H1 (cell line): ENCODE measurements around the gene CAVIN2. TPM values are rescaled to one million over a fixed set of nuclear protein-coding genes. Genes with fewer than 3 reads are reported as not detected.

Source experiments
- CTCF ChIA-PET: fragments of 300-600 bp; sonication (Branson Sonifier 250); formaldehyde crosslinking; loops from one replicate; lab custom pipeline; 2021; ENCODE audit not compliant: partially characterized antibody; lab: Charles Lee
- POLR2A ChIA-PET: fragments of 300-600 bp; sonication (Branson Sonifier 250); formaldehyde crosslinking; loops from one replicate; lab custom pipeline; 2021; ENCODE audit warnings: inconsistent platforms; ENCODE audit not compliant: partially characterized antibody; lab: Charles Lee
- DNase-seq, 2 experiments: peaks; one replicate each; pipeline versions ENCODE4 v3.0.0 to v3.0.0-alpha.2; 2010 to 2022; ENCODE audit warnings: low spot score in 2 of 2, low read depth in 1 of 2, mixed read lengths in 1 of 2
- FAIRE-seq: peaks from 2 replicates; lab custom pipeline; 2011; peaks lifted over from hg19 to GRCh38; lab: Jason Lieb, UNC
- H2AFZ ChIP-seq: 2 replicates; pipeline ENCODE4 v1.8.1; 2012; ENCODE audit warnings: low read length, inconsistent platforms
- H2AK5ac ChIP-seq: 2 replicates; pipeline ENCODE4 v1.6.1; 2013; ENCODE audit warnings: low read depth, low read length
- H2BK120ac ChIP-seq: replicated peaks from 2 replicates; pipeline ENCODE3; 2013; ENCODE audit warnings: low read depth, low read length, inconsistent platforms
- H2BK12ac ChIP-seq: 2 replicates; pipeline ENCODE4 v1.6.1; 2013; ENCODE audit warnings: low read depth, low read length
- H2BK15ac ChIP-seq: 2 replicates; pipeline ENCODE4 v1.6.1; 2013; ENCODE audit warnings: low read length
- H2BK20ac ChIP-seq: 2 replicates; pipeline ENCODE4 v1.6.1; 2013; ENCODE audit warnings: low read length
- H2BK5ac ChIP-seq: 2 replicates; pipeline ENCODE4 v1.6.1; 2013; ENCODE audit warnings: low read depth, low read length
- H3K14ac ChIP-seq: 2 replicates; pipeline ENCODE4 v1.6.1; 2013; ENCODE audit warnings: inconsistent platforms; ENCODE audit not compliant: insufficient read length
- H3K18ac ChIP-seq: 2 replicates; pipeline ENCODE4 v1.6.1; 2013; ENCODE audit warnings: low read length; ENCODE audit errors: extremely low read depth
- H3K23ac ChIP-seq: 2 replicates; pipeline ENCODE4 v1.6.1; 2013; ENCODE audit warnings: inconsistent platforms; ENCODE audit not compliant: insufficient read length
- H3K23me2 ChIP-seq: 2 replicates; pipeline ENCODE4 v1.6.1; 2013; ENCODE audit warnings: low read depth, low read length
- H3K27ac ChIP-seq: 2 replicates; pipeline ENCODE4 v1.6.1; 2011; ENCODE audit warnings: low read depth, low read length, inconsistent platforms
- H3K27me3 ChIP-seq, 4 experiments: replicated peaks in 1 of 4; 1 replicate in 1 of 4; 2 replicates in 3 of 4; pipeline versions ENCODE4 v1.6.1 to v1.8.1; 2011 to 2013; ENCODE audit warnings: low read length in 3 of 4, mild to moderate bottlenecking in 3 of 4, inconsistent platforms in 2 of 4, mixed read lengths in 2 of 4, moderate library complexity in 1 of 4; ENCODE audit not compliant: control insufficient read depth in 3 of 4, insufficient read depth in 3 of 4; ENCODE audit errors: extremely low read depth in 1 of 4
- H3K36me3 ChIP-seq, 4 experiments: 2 replicates each; pipeline versions ENCODE4 v1.6.1 to v1.8.1; 2011 to 2013; ENCODE audit warnings: mild to moderate bottlenecking in 4 of 4, low read length in 3 of 4, moderate library complexity in 2 of 4, control low read depth in 1 of 4, inconsistent platforms in 1 of 4; ENCODE audit not compliant: insufficient read depth in 4 of 4, control insufficient read depth in 2 of 4
- H3K4ac ChIP-seq: replicated peaks from 2 replicates; pipeline ENCODE3; 2013; ENCODE audit warnings: low read length, low read depth, mixed read lengths, inconsistent platforms; ENCODE audit not compliant: insufficient read length
- H3K4me1 ChIP-seq, 4 experiments: replicated peaks in 1 of 4; 1 replicate in 1 of 4; 2 replicates in 3 of 4; pipeline versions ENCODE4 v1.6.1 to v1.8.1; 2011 to 2013; ENCODE audit warnings: low read length in 3 of 4, inconsistent platforms in 2 of 4, mixed read lengths in 1 of 4; ENCODE audit not compliant: insufficient read depth in 4 of 4, control insufficient read depth in 3 of 4
- H3K4me2 ChIP-seq, 2 experiments: 2 replicates each; pipeline versions ENCODE4 v1.6.1 to v1.8.1; 2011 to 2013; ENCODE audit warnings: low read depth in 2 of 2, low read length in 2 of 2, control low read depth in 1 of 2, inconsistent platforms in 1 of 2, mild to moderate bottlenecking in 1 of 2; ENCODE audit not compliant: insufficient read depth in 1 of 2
- H3K4me3 ChIP-seq, 4 experiments: fragments of 200-600, 300-600 bp in 1 of 4; sonication (generic), shearing (Covaris generic), sonication (Bioruptor Twin) in 1 of 4; 2 replicates each; pipeline versions ENCODE4 v1.5.1 to v1.8.1; 2011 to 2016; ENCODE audit warnings: low read length in 4 of 4, low read depth in 3 of 4, control low read depth in 2 of 4, inconsistent platforms in 2 of 4, mild to moderate bottlenecking in 2 of 4, mixed read lengths in 1 of 4, moderate library complexity in 1 of 4; ENCODE audit not compliant: insufficient read depth in 2 of 4; ENCODE audit errors: extremely low read depth in 1 of 4
- H3K56ac ChIP-seq: replicated peaks from 2 replicates; pipeline ENCODE3; 2013; ENCODE audit warnings: low read depth, mild to moderate bottlenecking, mixed read lengths, low read length, inconsistent platforms; ENCODE audit not compliant: insufficient read length
- H3K79me1 ChIP-seq: 2 replicates; pipeline ENCODE4 v1.6.1; 2013; ENCODE audit warnings: low read depth, low read length, control low read depth
- H3K79me2 ChIP-seq, 2 experiments: 2 replicates each; pipeline versions ENCODE4 v1.6.1 to v1.8.1; 2012 to 2013; ENCODE audit warnings: low read length in 2 of 2, mild to moderate bottlenecking in 2 of 2, inconsistent platforms in 1 of 2; ENCODE audit not compliant: insufficient read depth in 2 of 2, control insufficient read depth in 1 of 2
- H3K9ac ChIP-seq, 4 experiments: replicated peaks in 1 of 4; 1 replicate in 1 of 4; 2 replicates in 3 of 4; pipeline versions ENCODE4 v1.6.1 to v1.8.1; 2011 to 2013; ENCODE audit warnings: low read depth in 3 of 4, low read length in 3 of 4, control low read depth in 2 of 4, mild to moderate bottlenecking in 2 of 4, moderate library complexity in 2 of 4, inconsistent platforms in 1 of 4; ENCODE audit errors: extremely low read depth in 1 of 4
- H3K9me3 ChIP-seq, 2 experiments: 2 replicates each; pipeline versions ENCODE4 v1.6.1 to v1.8.1; 2012 to 2013; ENCODE audit warnings: mild to moderate bottlenecking in 2 of 2, moderate library complexity in 2 of 2, control low read depth in 1 of 2, inconsistent platforms in 1 of 2, low read depth in 1 of 2, low read length in 1 of 2, mixed read lengths in 1 of 2; ENCODE audit not compliant: insufficient read depth in 2 of 2
- H4K20me1 ChIP-seq, 2 experiments: replicated peaks in 1 of 2; 2 replicates each; pipeline versions ENCODE3 to v1.8.1; 2011 to 2013; ENCODE audit warnings: inconsistent platforms in 2 of 2, low read length in 2 of 2, mild to moderate bottlenecking in 1 of 2; ENCODE audit not compliant: insufficient read depth in 2 of 2, control insufficient read depth in 1 of 2
- H4K5ac ChIP-seq: 2 replicates; pipeline ENCODE4 v1.6.1; 2013; ENCODE audit warnings: low read length, low read depth, mixed read lengths, inconsistent platforms; ENCODE audit not compliant: insufficient read length
- H4K8ac ChIP-seq: 2 replicates; pipeline ENCODE4 v1.8.0; 2013; ENCODE audit warnings: mild to moderate bottlenecking, moderate library complexity, low read length, inconsistent platforms; ENCODE audit not compliant: insufficient read depth; ENCODE audit errors: extremely low read depth
- H4K91ac ChIP-seq: replicated peaks from 2 replicates; pipeline ENCODE3; 2013; ENCODE audit warnings: low read length, mixed read lengths, inconsistent platforms; ENCODE audit not compliant: insufficient read length
- ATF3 ChIP-seq: IDR thresholded peaks from 2 replicates; pipeline ENCODE4 v1.6.1; 2011; ENCODE audit warnings: low read depth, mild to moderate bottlenecking, low read length; ENCODE audit not compliant: insufficient read depth
- BCL11A ChIP-seq, 2 experiments: IDR thresholded peaks; one replicate each; pipeline ENCODE4 v1.6.1; 2011; ENCODE audit warnings: low read depth in 2 of 2, low read length in 2 of 2, mild to moderate bottlenecking in 2 of 2
- CBX5 ChIP-seq: fragments of 300-800, 300-1000 bp; sonication (generic); IDR thresholded peaks from 2 replicates; pipeline ENCODE4 v1.7.1; 2016; ENCODE audit warnings: antibody characterized with exemption, low read length, low read depth
- CREB1 ChIP-seq: IDR thresholded peaks from 2 replicates; pipeline ENCODE4 v1.6.1; 2012; ENCODE audit warnings: inconsistent platforms
- CTBP2 ChIP-seq: IDR thresholded peaks from 2 replicates; pipeline ENCODE4 v1.7.0; 2011; ENCODE audit warnings: borderline replicate concordance, mild to moderate bottlenecking, moderate library complexity, mixed read lengths, low read length; ENCODE audit not compliant: insufficient read depth, insufficient read length
- EGR1 ChIP-seq: IDR thresholded peaks from 2 replicates; pipeline ENCODE4 v1.6.1; 2011; ENCODE audit warnings: low read depth, low read length, borderline replicate concordance
- GABPA ChIP-seq: IDR thresholded peaks from 2 replicates; pipeline ENCODE4 v1.6.1; 2011; ENCODE audit warnings: mild to moderate bottlenecking, low read length, moderate library complexity, borderline replicate concordance; ENCODE audit not compliant: insufficient read depth
- TEAD4 ChIP-seq: IDR thresholded peaks from 2 replicates; pipeline ENCODE4 v1.6.1; 2012; ENCODE audit warnings: low read depth, low read length, inconsistent platforms, mixed read lengths
- ZNF274 ChIP-seq: IDR thresholded peaks from 2 replicates; pipeline ENCODE4 v1.7.0; 2012; ENCODE audit warnings: low read length, borderline replicate concordance; ENCODE audit errors: extremely low read depth
- WGBS, 2 experiments: shearing (Covaris generic) in 1 of 2; methylation state at CpG; one replicate each; pipeline versions ENCODE4 v1.1.6 to v1.1.7; 2013 to 2015; ENCODE audit warnings: low lambda C conversion rate in 2 of 2, mixed read lengths in 2 of 2, inconsistent platforms in 1 of 2, low coverage in 1 of 2, missing lambda C conversion rate in 1 of 2; ENCODE audit not compliant: insufficient replicate concordance in 2 of 2, insufficient coverage in 1 of 2, insufficient read length in 1 of 2; ENCODE audit errors: extremely low coverage in 1 of 2, missing lambda C conversion rate in 1 of 2; 5-methylcytosine and 5-hydroxymethylcytosine counted together
- polyA plus RNA-seq, 7 experiments: library from polyadenylated mRNA; depleted of rRNA in 3 of 7; stranded (reverse) in 5 of 7; unstranded in 2 of 7; fragments of >200 nt in 5 of 7; fragments of 200-250 nt in 2 of 7; gene quantifications; 1 replicate in 5 of 7; 2 replicates in 1 of 7; 4 replicates in 1 of 7; pipeline versions ENCODE4 v1.2.1 to v1.2.3, GENCODE V29; 2011 to 2013; ENCODE audit warnings: missing spikeins in 2 of 7, mixed read lengths in 2 of 7
- total RNA-seq: library from RNA; stranded (reverse); fragmentation: NEBNext Ultra II Directional; extraction: Animal tissue kit (Norgen Biotek cat#: 25700); gene quantifications from 2 replicates; pipeline ENCODE4 v1.2.1, GENCODE V29; 2021
- TF ChIP-seq, protein P1 (sequence below): IDR thresholded peaks from 2 replicates; pipeline ENCODE4 v1.6.1; 2012; ENCODE audit warnings: low read length, inconsistent platforms

The CAVIN2 gene
- total and polyA plus RNA-seq, 2 of the 8 experiments (the other 6 are each of a cell fraction or from before 2014, with no cell fraction given): 0.03 TPM; not detected in 1

GRCh38 chr2:191847764-191848163 lies 876 bp upstream of the CAVIN2 start:
- Histone ChIP-seq H4K20me1 (no peaks in the 10 kb centered on the region), H3K36me3 (no peaks in the 10 kb centered on the region), H4K8ac (no peak overlapping the region), H3K4ac (no peak overlapping the region), H2BK120ac (no peak overlapping the region), H3K23me2 (no peaks in the 10 kb centered on the region), H3K27me3 (no peaks in the 10 kb centered on the region), H2BK15ac (no peak overlapping the region), H3K9me3 (no peaks in the 10 kb centered on the region), H2BK20ac (no peak overlapping the region), H4K91ac (no peak overlapping the region), H3K14ac (no peak overlapping the region), H3K4me1 (peaks cover 0 to 9% (median 6%) of the 10 kb centered on the region in 4 experiments; a peak in 5 of 7 replicates), H3K23ac (no peak overlapping the region), H3K4me2 (no peak overlapping the region), H2BK5ac (no peak overlapping the region), H3K56ac (no peak overlapping the region), H3K18ac (no peak overlapping the region), H2AK5ac (no peak overlapping the region), H3K27ac (no peak overlapping the region), H3K79me2 (no peaks in the 10 kb centered on the region), H3K9ac (no peak overlapping the region), H2AFZ (no peak overlapping the region), H3K4me3 (no peak overlapping the region), H4K5ac (no peak overlapping the region), H2BK12ac (no peak overlapping the region), H3K79me1 (no peaks in the 10 kb centered on the region)
- ChIA-PET POLR2A (no interaction called here), CTCF (interaction anchor here (0.9 to 5.3 kb wide), 5 partner anchors 10 to 35 kb away, joined by 3 to 27 read pairs (median 7); no protein-coding TSS in a partner anchor)
- FAIRE-seq (no peak), DNase-seq (no peak)
- WGBS, 2 experiments: 88% methylated on average over 4 of the region's 4 CpGs; no CpG with 5 or more reads in 1 of the 2 experiments
- TF ChIP-seq ATF3 (no peak), EGR1 (no peak), CREB1 (no peak), TEAD4 (no peak), ZNF274 (no peak), CBX5 (no peak), GABPA (no peak), BCL11A (IDR thresholded peaks at IDR 0.05; ENCODE audit: low read depth in 2 of 2, low read length in 2 of 2) (no peak), CTBP2 (no peak)
- TF ChIP-seq, protein P1, sequence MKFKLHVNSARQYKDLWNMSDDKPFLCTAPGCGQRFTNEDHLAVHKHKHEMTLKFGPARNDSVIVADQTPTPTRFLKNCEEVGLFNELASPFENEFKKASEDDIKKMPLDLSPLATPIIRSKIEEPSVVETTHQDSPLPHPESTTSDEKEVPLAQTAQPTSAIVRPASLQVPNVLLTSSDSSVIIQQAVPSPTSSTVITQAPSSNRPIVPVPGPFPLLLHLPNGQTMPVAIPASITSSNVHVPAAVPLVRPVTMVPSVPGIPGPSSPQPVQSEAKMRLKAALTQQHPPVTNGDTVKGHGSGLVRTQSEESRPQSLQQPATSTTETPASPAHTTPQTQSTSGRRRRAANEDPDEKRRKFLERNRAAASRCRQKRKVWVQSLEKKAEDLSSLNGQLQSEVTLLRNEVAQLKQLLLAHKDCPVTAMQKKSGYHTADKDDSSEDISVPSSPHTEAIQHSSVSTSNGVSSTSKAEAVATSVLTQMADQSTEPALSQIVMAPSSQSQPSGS: no peak
